HL-60 (cell line): ENCODE results near the gene ERF.

Experiments
- DNase-seq, 2 experiments: peaks; one replicate each; pipeline ENCODE4 v3.0.0-alpha.2; 2010 to 2020; ENCODE audit warnings: low read depth in 1 of 2, low spot score in 1 of 2
- H3K27ac ChIP-seq: fragments of 250-450 bp; sonication (Bioruptor Pico); replicated peaks from 2 replicates; pipeline ENCODE4 v1.5.1; 2020; ENCODE audit warnings: mild to moderate bottlenecking, moderate library complexity
- H3K27me3 ChIP-seq: fragments of 250-450 bp; sonication (Bioruptor Pico); 2 replicates; pipeline ENCODE4 v1.5.1; 2021; ENCODE audit warnings: mild to moderate bottlenecking, moderate library complexity; ENCODE audit not compliant: insufficient read depth, poor library complexity, severe bottlenecking
- H3K4me3 ChIP-seq: replicated peaks from 2 replicates; pipeline ENCODE4 v1.5.1; 2011; ENCODE audit warnings: mild to moderate bottlenecking, control low read depth, low read length; ENCODE audit not compliant: insufficient read depth
- CTCF ChIP-seq: IDR thresholded peaks from one replicate; pipeline ENCODE4 v1.5.1; 2011; ENCODE audit warnings: low read length, control low read depth, inconsistent platforms; ENCODE audit not compliant: insufficient read depth
- GABPA ChIP-seq: IDR thresholded peaks from 2 replicates; pipeline ENCODE4 v1.6.1; 2012; ENCODE audit warnings: low read depth
- POLR2AphosphoS5 ChIP-seq: IDR thresholded peaks from 2 replicates; pipeline ENCODE4 v1.6.1; 2012; ENCODE audit warnings: low read depth
- REST ChIP-seq: IDR thresholded peaks from 2 replicates; pipeline ENCODE4 v1.6.1; 2012; ENCODE audit warnings: low read depth; ENCODE audit not compliant: insufficient replicate concordance
- SPI1 ChIP-seq: IDR thresholded peaks from 2 replicates; pipeline ENCODE4 v1.6.1; 2012; ENCODE audit warnings: low read depth, mild to moderate bottlenecking, borderline replicate concordance

ERF gene

GRCh38 chr19:42301646-42302203 is 46.8 kb upstream of the ERF start, which contains the start of gene PRR19:
PRR19 (plus strand) TSS chr19:42302132; CDS start chr19:42309585, 7,453 bp downstream.
- H3K27ac ChIP-seq = peak within 1 kb of the TSS; percentile 66
- H3K4me3 ChIP-seq = peak within 1 kb of the TSS; percentile 72
- H3K27me3 ChIP-seq = no peaks in the 10 kb centered on the region
- TF ChIP-seq SPI1 = no peak
- TF ChIP-seq GABPA = no peak
- DNase-seq = peak in 1 of 2 experiments; percentile 34

GRCh38 chr19:42297039-42297438 is 42.1 kb upstream of the ERF start:
- DNase-seq = no peak
- H3K27me3 ChIP-seq = no peaks in the 10 kb centered on the region
- no peak overlapping the region for H3K27ac ChIP-seq
- TF ChIP-seq REST = no peak
- TF ChIP-seq POLR2AphosphoS5 = no peak
- TF ChIP-seq CTCF = no peak
- no peak for TF ChIP-seq SPI1
- TF ChIP-seq GABPA = no peak
- H3K4me3 ChIP-seq = no peak overlapping the region

GRCh38 chr19:42295831-42296525 is 41.0 kb upstream of the ERF start:
- peak in 1 of 2 experiments; percentile 73 for DNase-seq
- TF ChIP-seq CTCF = peak; percentile 98
- peak; percentile 47; the same call in 1 of the 2 replicates for TF ChIP-seq POLR2AphosphoS5
- no peak for TF ChIP-seq SPI1
- Histone ChIP-seq H3K4me3 (no peak overlapping the region), H3K27me3 (no peaks in the 10 kb centered on the region), H3K27ac (no peak overlapping the region)

GRCh38 chr19:42295342-42295741 is 40.4 kb upstream of the ERF start:
- Histone ChIP-seq H3K27me3 (no peaks in the 10 kb centered on the region), H3K4me3 (no peak overlapping the region), H3K27ac (no peak overlapping the region)
- TF ChIP-seq REST = no peak
- no peak for TF ChIP-seq SPI1
- TF ChIP-seq CTCF = no peak
- no peak for TF ChIP-seq POLR2AphosphoS5
- no peak for TF ChIP-seq GABPA
- no peak for DNase-seq
